Measurements from ENCODE around the gene TMEM267.

The TMEM267 gene

DNA sequence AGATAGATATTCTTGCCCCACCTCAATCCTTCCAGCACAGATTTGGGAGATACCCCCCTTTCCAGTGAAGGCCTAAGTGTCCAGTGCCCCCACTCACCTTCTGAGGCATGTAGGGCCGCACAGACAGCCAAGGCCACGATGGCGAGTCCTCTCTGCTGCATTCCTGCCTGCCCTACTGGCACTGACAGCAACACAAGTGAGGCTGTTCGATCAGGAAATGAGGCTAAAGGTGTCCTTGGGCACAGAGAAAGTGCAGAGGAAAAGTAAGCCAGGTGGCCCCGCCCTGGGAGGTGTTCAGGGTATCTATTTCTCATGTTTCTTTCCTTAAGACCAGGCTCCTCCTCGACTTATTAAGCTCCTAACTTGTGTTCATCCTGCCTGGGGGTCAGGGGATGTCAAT is 71.5 kb downstream of the TMEM267 start, which contains the start of gene CCL28:
Gene CCL28 (minus strand): TSS at position 236 of the 400 bp plus-strand sequence. CDS start 75 bp downstream, at position 161.
- no peak within 1 kb of the TSS for H3K4me3 ChIP-seq (replicated peaks; ENCODE audit: insufficient read depth, low read length)
- no peak for DNase-seq (ENCODE audit: low read depth in 1 of 2, low spot score in 1 of 2)
- no peak for TF ChIP-seq SPI1 (IDR thresholded peaks at IDR 0.05; ENCODE audit: borderline replicate concordance, low read depth)
- TF ChIP-seq, protein P1, sequence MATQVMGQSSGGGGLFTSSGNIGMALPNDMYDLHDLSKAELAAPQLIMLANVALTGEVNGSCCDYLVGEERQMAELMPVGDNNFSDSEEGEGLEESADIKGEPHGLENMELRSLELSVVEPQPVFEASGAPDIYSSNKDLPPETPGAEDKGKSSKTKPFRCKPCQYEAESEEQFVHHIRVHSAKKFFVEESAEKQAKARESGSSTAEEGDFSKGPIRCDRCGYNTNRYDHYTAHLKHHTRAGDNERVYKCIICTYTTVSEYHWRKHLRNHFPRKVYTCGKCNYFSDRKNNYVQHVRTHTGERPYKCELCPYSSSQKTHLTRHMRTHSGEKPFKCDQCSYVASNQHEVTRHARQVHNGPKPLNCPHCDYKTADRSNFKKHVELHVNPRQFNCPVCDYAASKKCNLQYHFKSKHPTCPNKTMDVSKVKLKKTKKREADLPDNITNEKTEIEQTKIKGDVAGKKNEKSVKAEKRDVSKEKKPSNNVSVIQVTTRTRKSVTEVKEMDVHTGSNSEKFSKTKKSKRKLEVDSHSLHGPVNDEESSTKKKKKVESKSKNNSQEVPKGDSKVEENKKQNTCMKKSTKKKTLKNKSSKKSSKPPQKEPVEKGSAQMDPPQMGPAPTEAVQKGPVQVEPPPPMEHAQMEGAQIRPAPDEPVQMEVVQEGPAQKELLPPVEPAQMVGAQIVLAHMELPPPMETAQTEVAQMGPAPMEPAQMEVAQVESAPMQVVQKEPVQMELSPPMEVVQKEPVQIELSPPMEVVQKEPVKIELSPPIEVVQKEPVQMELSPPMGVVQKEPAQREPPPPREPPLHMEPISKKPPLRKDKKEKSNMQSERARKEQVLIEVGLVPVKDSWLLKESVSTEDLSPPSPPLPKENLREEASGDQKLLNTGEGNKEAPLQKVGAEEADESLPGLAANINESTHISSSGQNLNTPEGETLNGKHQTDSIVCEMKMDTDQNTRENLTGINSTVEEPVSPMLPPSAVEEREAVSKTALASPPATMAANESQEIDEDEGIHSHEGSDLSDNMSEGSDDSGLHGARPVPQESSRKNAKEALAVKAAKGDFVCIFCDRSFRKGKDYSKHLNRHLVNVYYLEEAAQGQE (IDR thresholded peaks at IDR 0.05; ENCODE audit: insufficient replicate concordance, low read depth) = no peak
- TF ChIP-seq POLR2AphosphoS5 (IDR thresholded peaks at IDR 0.05; ENCODE audit: low read depth) = no peak
- TF ChIP-seq, protein P2, sequence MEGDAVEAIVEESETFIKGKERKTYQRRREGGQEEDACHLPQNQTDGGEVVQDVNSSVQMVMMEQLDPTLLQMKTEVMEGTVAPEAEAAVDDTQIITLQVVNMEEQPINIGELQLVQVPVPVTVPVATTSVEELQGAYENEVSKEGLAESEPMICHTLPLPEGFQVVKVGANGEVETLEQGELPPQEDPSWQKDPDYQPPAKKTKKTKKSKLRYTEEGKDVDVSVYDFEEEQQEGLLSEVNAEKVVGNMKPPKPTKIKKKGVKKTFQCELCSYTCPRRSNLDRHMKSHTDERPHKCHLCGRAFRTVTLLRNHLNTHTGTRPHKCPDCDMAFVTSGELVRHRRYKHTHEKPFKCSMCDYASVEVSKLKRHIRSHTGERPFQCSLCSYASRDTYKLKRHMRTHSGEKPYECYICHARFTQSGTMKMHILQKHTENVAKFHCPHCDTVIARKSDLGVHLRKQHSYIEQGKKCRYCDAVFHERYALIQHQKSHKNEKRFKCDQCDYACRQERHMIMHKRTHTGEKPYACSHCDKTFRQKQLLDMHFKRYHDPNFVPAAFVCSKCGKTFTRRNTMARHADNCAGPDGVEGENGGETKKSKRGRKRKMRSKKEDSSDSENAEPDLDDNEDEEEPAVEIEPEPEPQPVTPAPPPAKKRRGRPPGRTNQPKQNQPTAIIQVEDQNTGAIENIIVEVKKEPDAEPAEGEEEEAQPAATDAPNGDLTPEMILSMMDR (IDR thresholded peaks at IDR 0.05; ENCODE audit: insufficient read depth, low read length) = no peak
- TF ChIP-seq GABPA (IDR thresholded peaks at IDR 0.05; ENCODE audit: low read depth) = no peak
- H3K27me3 ChIP-seq (ENCODE audit: insufficient read depth, poor library complexity, severe bottlenecking) = no peaks in the 10 kb centered on the region
- no peak within 1 kb of the TSS for H3K27ac ChIP-seq (replicated peaks)

DNA sequence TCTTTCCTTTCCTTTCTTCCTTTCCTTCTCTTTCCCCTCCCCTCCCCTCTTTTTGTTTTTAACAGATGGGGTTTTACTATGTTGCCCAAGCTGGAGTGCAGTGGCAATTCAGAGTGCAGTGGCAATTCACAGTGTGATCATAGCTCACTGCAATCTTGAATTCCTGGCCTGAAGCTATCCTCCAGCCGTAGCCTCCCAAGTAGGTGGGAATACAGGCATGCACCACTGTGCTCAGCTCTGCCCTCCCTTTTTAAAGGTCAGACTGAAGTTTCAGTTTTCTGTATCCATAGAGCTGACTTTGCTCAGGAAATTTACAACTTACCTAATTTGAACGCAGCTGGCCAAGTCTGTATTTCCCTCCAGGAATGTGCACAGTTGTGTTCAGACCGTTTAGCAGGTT is 72.2 kb downstream of the TMEM267 start:
- no peak overlapping the region for H3K4me3 ChIP-seq (replicated peaks; ENCODE audit: insufficient read depth, low read length)
- H3K27ac ChIP-seq (replicated peaks) = no peak overlapping the region
- no peak for DNase-seq (ENCODE audit: low read depth in 1 of 2, low spot score in 1 of 2)
- TF ChIP-seq, protein P2 (IDR thresholded peaks at IDR 0.05; ENCODE audit: insufficient read depth, low read length) = no peak
- TF ChIP-seq SPI1 (IDR thresholded peaks at IDR 0.05; ENCODE audit: borderline replicate concordance, low read depth) (no peak), POLR2AphosphoS5 (IDR thresholded peaks at IDR 0.05; ENCODE audit: low read depth) (no peak), GABPA (IDR thresholded peaks at IDR 0.05; ENCODE audit: low read depth) (no peak)
- TF ChIP-seq, protein P1 (IDR thresholded peaks at IDR 0.05; ENCODE audit: insufficient replicate concordance, low read depth) = no peak
- H3K27me3 ChIP-seq (ENCODE audit: insufficient read depth, poor library complexity, severe bottlenecking) = no peaks in the 10 kb centered on the region

DNA sequence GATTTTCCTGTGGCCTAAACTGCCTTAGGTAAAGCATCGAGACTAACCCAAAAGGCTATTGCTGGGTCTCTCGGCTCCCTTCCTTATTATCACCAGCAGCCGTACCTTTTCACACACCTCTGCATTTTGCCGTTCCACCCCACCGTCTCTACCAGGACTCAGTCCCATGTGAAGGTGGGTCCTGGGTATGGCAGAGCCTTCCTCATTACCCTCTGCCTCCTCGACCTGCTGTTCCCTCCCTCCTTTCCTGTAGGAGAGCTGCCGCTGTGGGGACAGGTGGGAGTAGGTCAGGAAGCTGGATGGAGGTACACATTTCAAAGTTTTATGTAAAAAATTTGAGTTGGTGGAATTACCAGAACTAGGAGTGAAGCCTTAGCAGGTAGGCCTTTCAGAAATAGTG is 73.3 kb downstream of the TMEM267 start:
- H3K4me3 ChIP-seq (replicated peaks; ENCODE audit: insufficient read depth, low read length) = no peak overlapping the region
- DNase-seq (ENCODE audit: low read depth in 1 of 2, low spot score in 1 of 2) = no peak
- TF ChIP-seq, protein P1 (IDR thresholded peaks at IDR 0.05; ENCODE audit: insufficient replicate concordance, low read depth) = no peak
- TF ChIP-seq POLR2AphosphoS5 (IDR thresholded peaks at IDR 0.05; ENCODE audit: low read depth) (no peak), SPI1 (IDR thresholded peaks at IDR 0.05; ENCODE audit: borderline replicate concordance, low read depth) (no peak), GABPA (IDR thresholded peaks at IDR 0.05; ENCODE audit: low read depth) (no peak)
- TF ChIP-seq, protein P2 (IDR thresholded peaks at IDR 0.05; ENCODE audit: insufficient read depth, low read length) = no peak

More for the DNA sequence above, 73.3 kb downstream of the TMEM267 start:
- Histone ChIP-seq H3K27ac (replicated peaks) (no peak overlapping the region), H3K27me3 (ENCODE audit: insufficient read depth, poor library complexity, severe bottlenecking) (no peaks in the 10 kb centered on the region)
